NCI-H524 treated with DMSO at 0.1 percent for 48 hours (cell line): ENCODE measurements around the gene TMEM9B.
"Not testable (repeated sequence)": the region's sequence is repeated elsewhere in the genome, so short reads cannot be mapped to it uniquely, and the experiment has no call there.

Source experiments
- DNase-seq: peaks from one replicate; lab custom pipeline; 2025; lab: John Stamatoyannopoulos, UW

Gene TMEM9B

GRCh38 chr11:8964324-8965320 lies at the start of gene TMEM9B:
Gene TMEM9B, minus strand, starts transcription at chr11:8964442. Its CDS starts 129 bp downstream, at chr11:8964313.
- DNase-seq = no peak

- DNase-seq = no peak
Measured at GRCh38 chr11:9013373-9013772, 49.1 kb upstream of the TMEM9B start.

- not testable (repeated sequence) for DNase-seq
Measured at GRCh38 chr11:9009538-9009937, 45.3 kb upstream of the TMEM9B start.

GRCh38 chr11:9008661-9009060 lies 44.4 kb upstream of the TMEM9B start:
- DNase-seq = no peak

GRCh38 chr11:9008011-9008550 lies 43.8 kb upstream of the TMEM9B start:
- DNase-seq = no peak

- no peak for DNase-seq
Measured at GRCh38 chr11:9005087-9005486, 40.8 kb upstream of the TMEM9B start.

GRCh38 chr11:9004183-9004926 lies 40.1 kb upstream of the TMEM9B start:
- no peak for DNase-seq

- DNase-seq = no peak
Measured at GRCh38 chr11:9003573-9004182, 39.4 kb upstream of the TMEM9B start, which contains the start of gene NRIP3. Gene NRIP3, minus strand, starts transcription at chr11:9004001. Its CDS starts 66 bp downstream, at chr11:9003935.

GRCh38 chr11:9002920-9003572 lies 38.8 kb upstream of the TMEM9B start:
- no peak for DNase-seq

GRCh38 chr11:9001736-9002135 lies 37.5 kb upstream of the TMEM9B start:
- no peak for DNase-seq

GRCh38 chr11:8998017-8998416 lies 33.8 kb upstream of the TMEM9B start:
- DNase-seq = no peak

GRCh38 chr11:8997451-8997850 lies 33.2 kb upstream of the TMEM9B start:
- DNase-seq = no peak

- DNase-seq = no peak
Measured at GRCh38 chr11:8989453-8989852, 25.2 kb upstream of the TMEM9B start.

- DNase-seq = no peak
Measured at GRCh38 chr11:8988329-8989234, 24.3 kb upstream of the TMEM9B start.

GRCh38 chr11:8987446-8987845 lies 23.2 kb upstream of the TMEM9B start:
- no peak for DNase-seq

GRCh38 chr11:8986772-8987171 lies 22.5 kb upstream of the TMEM9B start:
- DNase-seq = not testable (repeated sequence)

- no peak for DNase-seq
Measured at GRCh38 chr11:8985462-8985861, 21.2 kb upstream of the TMEM9B start.

GRCh38 chr11:8983552-8983951 lies 19.3 kb upstream of the TMEM9B start:
- DNase-seq = no peak

GRCh38 chr11:8980485-8980884 lies 16.2 kb upstream of the TMEM9B start:
- DNase-seq = no peak

- DNase-seq = not testable (repeated sequence)
Measured at GRCh38 chr11:8979365-8979764, 15.1 kb upstream of the TMEM9B start.
